ENCODE measurements around the gene SNRNP70.

SNRNP70 gene

DNA sequence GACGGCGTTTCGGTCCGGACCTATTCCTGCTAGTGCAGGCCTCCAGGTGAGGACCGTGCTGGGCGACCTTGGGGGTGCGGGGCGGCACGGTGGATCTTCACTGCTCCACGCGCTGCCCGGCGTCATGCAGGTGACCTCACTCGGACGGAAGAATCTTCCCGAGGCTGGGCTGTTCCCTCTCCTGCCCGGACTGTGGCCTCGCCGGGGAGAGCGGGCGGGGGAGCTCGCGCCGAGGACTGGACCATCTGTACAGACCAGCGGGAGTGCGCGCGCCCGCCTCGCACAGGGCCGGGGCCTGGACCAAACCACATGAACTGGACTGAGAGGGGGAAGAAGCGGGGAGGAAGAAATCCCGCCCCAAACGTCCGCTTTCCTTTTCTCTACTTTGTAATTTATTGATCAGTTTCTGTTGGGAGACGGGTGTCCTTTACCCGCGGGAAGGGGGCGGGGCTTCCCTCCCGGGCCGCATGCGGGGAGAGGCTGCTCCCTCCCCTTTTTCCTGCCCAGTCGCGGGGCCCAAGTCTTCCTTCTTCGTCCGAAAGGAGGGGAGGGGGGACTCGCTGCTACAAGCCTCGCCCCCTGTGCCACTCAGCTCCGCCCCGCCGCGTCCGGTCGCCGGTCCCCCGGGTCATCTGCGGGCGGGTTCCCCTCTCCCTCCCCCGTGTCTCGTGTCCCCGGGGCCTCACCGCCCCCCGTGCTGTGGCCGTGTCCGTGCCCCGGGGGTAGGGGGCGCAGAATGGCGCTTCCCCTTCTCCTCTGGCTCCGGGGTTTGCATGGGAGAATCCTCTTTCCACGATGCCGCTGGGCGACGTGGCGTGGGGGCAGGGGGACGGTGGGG lies 65.1 kb downstream of the SNRNP70 start:
- TF ChIP-seq, protein P1, sequence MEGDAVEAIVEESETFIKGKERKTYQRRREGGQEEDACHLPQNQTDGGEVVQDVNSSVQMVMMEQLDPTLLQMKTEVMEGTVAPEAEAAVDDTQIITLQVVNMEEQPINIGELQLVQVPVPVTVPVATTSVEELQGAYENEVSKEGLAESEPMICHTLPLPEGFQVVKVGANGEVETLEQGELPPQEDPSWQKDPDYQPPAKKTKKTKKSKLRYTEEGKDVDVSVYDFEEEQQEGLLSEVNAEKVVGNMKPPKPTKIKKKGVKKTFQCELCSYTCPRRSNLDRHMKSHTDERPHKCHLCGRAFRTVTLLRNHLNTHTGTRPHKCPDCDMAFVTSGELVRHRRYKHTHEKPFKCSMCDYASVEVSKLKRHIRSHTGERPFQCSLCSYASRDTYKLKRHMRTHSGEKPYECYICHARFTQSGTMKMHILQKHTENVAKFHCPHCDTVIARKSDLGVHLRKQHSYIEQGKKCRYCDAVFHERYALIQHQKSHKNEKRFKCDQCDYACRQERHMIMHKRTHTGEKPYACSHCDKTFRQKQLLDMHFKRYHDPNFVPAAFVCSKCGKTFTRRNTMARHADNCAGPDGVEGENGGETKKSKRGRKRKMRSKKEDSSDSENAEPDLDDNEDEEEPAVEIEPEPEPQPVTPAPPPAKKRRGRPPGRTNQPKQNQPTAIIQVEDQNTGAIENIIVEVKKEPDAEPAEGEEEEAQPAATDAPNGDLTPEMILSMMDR (IDR thresholded peaks at IDR 0.05; ENCODE audit: low read depth, low read length), result no peak
- peak overlapping the region; percentile 75 for H3K4me3 ChIP-seq (ENCODE audit: low read depth, low read length)

DNA sequence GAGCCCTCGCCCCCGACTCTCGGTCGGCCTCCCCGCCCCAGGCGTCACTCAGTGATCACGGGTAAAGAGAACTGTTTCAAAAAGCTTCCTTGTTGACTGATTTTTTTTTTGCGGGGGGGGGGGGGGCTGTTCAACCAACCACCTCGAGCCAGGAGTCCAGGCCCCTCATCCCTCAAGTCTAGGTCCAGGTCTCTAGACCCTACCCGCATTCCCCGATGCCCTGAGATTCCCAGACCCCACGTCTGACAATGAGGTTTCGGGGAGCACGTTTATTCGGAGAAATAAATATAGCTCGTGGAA lies 65.6 kb downstream of the SNRNP70 start:
- H3K4me3 ChIP-seq (ENCODE audit: low read depth, low read length), result peak overlapping the region; percentile 75
- TF ChIP-seq, protein P1 (IDR thresholded peaks at IDR 0.05; ENCODE audit: low read depth, low read length), result no peak

DNA sequence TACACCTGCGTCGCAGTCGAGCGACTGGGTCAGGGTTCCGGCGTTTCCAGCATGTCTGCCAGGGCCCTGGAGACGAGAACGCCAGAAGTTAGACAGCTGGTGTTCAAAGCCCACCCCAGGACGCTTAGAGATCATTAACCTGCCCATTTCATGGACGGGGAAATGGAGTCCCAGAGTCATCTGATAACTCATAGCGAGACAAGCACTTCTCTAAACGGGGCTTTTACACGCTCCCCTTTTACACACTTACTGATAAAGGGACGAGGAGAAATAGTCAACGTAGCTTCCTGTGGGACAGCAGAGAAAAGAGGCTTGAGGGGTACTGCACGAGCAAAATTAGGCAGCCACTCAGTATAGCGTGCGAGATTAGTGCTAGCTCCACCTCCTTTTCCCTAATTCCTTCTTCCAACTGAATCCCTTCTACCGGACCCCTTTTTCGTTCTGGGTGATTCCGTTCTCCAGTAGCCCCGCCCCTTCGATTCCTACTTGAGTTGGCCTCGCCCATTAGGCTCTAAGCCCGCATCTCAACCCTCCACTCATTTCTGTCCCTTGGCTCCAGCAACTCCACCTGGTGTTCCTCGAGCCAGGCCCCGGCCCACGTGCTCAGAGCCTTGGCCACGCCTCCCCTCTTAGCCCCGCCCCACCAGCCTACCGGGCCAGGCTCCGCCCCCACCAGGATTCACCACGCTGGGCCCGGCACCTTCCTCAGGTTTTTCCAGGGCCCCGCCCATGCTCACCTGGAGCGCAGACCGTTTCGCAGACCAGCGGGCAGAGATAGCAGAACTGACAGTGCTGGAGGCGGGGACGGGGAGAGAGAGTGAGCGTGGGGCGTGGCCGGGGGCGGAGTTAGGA lies 66.2 kb downstream of the SNRNP70 start:
- TF ChIP-seq, protein P1 (IDR thresholded peaks at IDR 0.05; ENCODE audit: low read depth, low read length), result no peak
- H3K4me3 ChIP-seq (ENCODE audit: low read depth, low read length), result no peak overlapping the region

DNA sequence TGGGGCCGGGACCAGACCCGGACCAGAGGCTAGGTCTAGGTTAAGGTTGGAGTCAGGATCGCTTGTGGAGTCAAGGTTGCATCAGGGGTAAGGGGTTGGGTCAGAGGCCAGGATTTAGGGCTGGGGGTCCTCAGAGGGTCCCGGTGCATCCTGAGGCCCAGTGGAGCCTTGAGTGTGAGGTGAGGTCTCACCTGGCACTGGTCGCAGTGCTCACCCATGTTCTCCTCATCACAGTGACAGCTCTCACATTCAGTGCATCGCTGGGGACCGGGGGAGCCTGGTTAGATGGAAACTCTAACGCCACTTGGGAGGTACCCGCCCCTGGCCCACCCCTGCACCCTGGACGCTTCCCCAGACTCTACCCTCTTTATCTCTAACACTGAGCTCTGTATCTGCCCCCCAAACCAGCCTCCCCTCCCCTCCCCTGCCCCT lies 66.9 kb downstream of the SNRNP70 start:
- TF ChIP-seq, protein P1 (IDR thresholded peaks at IDR 0.05; ENCODE audit: low read depth, low read length), result no peak
- H3K4me3 ChIP-seq (ENCODE audit: low read depth, low read length), result no peak overlapping the region

DNA sequence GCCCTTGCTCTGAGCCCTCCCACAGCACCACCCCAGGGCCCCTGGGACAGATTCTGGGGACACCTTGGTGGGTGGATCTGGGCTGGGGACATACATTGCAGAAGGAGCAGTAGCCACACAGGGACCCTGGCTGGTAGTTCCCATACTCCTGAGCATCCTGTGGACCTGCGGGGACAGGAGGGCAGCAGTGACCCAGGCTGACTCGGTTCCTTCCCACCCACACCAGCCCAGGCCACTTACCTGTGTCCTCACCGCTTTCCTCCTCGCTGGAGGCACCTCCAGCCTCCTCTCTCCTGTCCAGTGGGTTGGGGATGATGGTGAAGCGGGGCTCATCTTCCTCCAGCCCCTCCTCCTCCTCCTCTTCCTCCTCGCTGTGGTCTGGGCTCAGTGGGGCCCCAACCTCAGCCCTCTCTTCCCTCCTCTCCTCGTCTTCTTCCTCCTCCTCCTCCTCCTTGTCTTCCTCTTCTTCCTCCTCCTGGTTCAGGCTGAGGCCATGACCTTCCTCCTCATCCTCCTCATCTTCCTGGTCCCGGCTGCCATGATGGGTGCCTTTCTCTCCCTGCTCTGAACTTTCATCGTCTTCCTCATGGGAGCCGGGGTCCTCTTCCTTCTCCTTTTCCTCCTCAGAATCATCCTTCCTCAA lies 68.0 kb downstream of the SNRNP70 start:
- TF ChIP-seq, protein P1 (IDR thresholded peaks at IDR 0.05; ENCODE audit: low read depth, low read length), result no peak
- H3K4me3 ChIP-seq (ENCODE audit: low read depth, low read length), result no peak overlapping the region

DNA sequence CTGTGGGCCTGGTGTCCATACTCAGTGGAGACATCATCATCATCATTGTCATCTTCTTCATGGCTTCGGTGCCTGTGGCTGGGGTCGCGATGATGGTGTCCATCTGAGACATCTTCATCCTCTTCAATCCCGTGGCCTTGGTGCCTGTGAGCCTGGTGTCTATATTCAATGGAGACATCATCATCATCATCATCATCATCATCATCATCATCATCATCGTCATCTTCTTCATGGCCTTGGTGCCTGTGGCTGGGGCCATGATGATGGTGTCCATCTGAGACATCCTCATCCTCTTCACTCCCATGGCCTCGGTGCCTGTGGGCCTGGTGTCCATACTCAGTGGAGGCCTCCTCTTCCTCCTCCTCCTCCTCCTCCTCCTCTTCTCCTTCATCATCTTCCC lies 69.0 kb downstream of the SNRNP70 start:
- no peak overlapping the region for H3K4me3 ChIP-seq (ENCODE audit: low read depth, low read length)
- TF ChIP-seq, protein P1 (IDR thresholded peaks at IDR 0.05; ENCODE audit: low read depth, low read length), result no peak

All from WI38 (cell line).